CD4-positive, alpha-beta T cell treated with Interleukin-15 for 1 hour (primary cell): Measurements from ENCODE around the gene RALGAPA2.

ENCODE experiments used
- DNase-seq: peaks from one replicate; pipeline ENCODE4 v3.0.0-alpha.2; 2020

RALGAPA2 gene

GRCh38 chr20:20491110-20491783 lies 221.2 kb downstream of the RALGAPA2 start:
- no peak for DNase-seq

DNA sequence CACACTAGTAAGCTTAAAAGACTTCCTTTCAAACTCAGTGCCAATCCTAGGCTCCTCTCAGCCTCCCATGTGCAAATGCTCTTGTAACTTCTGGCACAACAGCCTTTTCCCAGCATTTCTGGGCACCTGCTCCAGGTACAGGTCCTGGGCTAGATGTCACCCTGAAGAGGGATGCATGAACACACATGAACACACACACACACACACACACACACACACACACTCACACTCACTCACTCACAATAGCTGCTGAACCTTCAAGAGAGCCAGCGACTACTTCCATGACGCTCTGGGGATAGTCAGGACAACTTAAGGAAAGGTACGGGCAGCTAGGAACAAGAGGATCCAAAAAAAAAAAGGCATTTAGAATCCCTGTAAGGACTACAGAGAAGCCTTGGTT lies 221.8 kb downstream of the RALGAPA2 start:
- no peak for DNase-seq

- DNase-seq: no peak
Observed at GRCh38 chr20:20489648-20490341, 222.6 kb downstream of the RALGAPA2 start.

- DNase-seq: no peak
Observed at GRCh38 chr20:20489054-20489453, 223.4 kb downstream of the RALGAPA2 start.

DNA sequence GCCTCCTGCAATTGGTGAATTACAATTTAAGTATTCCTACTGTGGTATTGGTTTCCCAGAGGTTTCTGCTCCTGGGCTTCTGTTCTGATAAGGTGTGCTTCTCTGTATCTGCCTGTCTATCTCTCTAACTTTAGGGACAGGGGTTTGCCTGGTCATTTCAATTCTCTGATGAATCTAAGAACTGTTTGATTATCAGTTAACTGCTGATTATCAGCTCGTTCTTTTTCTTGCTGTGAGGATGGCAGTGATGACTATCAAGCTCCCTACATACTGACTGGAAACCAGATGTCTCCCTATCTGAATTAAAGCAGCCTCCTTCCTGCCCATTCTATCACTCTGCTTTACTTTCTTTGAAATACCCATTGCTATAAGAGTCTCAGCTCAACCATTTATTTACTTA lies 224.1 kb downstream of the RALGAPA2 start:
- DNase-seq: no peak

GRCh38 chr20:20487811-20488210 lies 224.6 kb downstream of the RALGAPA2 start:
- DNase-seq: no peak

GRCh38 chr20:20483328-20483727 lies 229.1 kb downstream of the RALGAPA2 start:
- no peak for DNase-seq

GRCh38 chr20:20482453-20482852 lies 230.0 kb downstream of the RALGAPA2 start:
- no peak for DNase-seq

DNA sequence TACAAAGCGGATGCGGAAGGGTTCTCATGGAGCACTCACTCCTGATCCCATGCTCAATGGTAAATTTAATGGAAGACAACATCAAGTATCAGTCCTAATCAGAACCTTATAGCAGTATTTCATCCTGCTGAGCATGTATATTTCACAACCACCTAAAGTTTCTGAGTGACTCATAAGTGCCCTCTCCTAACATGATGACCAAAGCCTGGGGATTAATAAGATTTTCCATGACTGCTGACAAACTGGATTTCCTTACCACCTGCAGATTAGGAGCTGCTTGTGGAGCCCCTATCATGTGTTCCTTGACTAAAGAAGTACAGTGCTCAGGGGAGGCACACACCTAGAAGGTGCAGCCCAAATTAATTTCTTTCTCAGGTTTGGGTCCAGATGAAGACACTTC lies 231.8 kb downstream of the RALGAPA2 start:
- DNase-seq: no peak

GRCh38 chr20:20480126-20480525 lies 232.3 kb downstream of the RALGAPA2 start:
- DNase-seq: no peak

DNA sequence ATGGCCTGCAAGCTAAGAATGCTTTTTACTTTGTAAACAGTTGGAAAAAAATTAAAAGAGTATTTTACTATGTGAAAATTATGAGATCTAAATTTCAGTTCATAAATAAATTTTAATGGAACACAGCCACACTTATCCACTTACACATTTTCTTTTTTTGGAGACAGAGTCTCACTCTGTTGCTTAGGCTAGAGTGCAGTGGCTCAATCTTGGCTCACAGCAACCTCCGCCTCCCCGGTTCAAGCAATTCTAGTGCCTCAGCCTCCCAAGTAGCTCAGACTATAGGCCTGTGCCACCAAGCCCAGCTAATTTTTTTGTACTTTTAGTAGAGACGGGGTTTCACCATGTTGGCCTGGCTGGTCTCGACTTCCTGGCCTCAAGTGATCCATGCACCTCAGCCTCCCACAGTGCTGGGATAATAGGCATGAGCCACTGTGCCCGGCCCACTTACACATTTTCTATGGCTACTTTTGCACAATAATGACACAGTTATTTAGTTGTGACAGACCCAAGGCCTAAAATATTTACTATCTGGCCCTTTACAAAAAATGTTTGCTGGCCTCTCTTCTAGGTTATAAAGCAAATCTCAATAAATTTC lies 234.9 kb downstream of the RALGAPA2 start:
- no peak for DNase-seq

DNA sequence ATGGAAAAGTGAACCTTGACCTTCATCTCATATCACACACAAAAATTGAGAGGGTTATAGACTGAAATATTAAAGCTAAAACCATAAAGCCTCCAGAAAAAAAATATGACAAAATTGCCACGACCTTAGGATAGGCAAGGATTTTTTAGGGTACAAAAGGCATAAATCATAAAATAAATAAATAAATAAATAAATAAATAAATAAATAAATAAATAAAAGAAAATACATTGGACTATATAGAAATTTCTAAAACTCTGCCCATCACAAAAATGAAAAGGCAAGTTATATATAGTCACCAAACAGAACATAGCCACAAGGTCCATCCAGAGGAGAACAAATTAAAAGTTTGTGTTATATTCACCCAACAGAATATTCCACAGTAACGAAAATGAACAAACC lies 235.9 kb downstream of the RALGAPA2 start:
- DNase-seq: no peak

DNA sequence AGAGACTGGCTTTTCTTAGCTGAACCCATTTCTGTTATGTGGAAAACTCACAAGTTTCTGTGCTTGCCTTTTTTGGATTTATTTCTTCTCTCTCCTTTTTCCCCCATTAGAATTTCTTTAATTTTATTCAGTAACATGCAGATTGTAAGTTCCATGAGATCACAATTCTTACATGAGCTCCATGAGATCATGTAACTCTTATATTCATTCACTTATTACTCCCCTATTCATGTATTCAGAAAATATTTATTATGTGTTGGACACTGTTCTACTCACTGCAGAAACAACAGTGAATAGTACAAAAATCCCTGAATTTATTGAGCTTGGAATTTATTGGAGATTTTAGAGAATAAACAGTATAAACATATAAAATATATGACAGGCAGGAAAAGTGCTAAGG lies 238.8 kb downstream of the RALGAPA2 start:
- no peak for DNase-seq

DNA sequence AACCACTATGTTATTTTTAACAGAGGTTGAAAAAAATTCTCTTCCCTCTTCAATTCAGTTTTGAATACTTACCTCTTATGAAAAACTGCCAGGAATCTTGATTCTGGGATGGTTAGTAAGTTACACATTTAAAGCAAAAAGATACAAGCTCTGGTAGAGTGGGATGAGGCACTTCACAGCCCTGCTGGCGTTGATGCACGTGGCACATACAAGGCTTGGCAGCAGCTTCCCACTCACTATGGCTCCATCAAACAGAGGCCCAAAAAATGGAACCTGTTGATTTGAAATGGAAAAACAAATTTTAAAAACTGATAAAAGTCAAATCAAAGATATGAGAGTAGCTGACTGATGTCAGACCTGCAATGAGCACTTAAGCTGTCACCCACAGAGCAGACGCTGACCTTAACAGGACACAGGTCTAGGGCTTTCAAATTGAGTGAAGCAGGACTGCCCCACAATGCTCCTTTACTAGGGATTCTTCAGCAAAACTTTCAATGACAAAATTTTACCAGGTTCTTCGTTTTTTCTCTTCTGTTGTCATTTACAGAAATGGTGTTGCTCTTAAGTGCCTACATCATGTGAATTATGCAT lies 239.7 kb downstream of the RALGAPA2 start:
- DNase-seq: no peak

GRCh38 chr20:20466341-20466879 lies 246.0 kb downstream of the RALGAPA2 start:
- no peak for DNase-seq

DNA sequence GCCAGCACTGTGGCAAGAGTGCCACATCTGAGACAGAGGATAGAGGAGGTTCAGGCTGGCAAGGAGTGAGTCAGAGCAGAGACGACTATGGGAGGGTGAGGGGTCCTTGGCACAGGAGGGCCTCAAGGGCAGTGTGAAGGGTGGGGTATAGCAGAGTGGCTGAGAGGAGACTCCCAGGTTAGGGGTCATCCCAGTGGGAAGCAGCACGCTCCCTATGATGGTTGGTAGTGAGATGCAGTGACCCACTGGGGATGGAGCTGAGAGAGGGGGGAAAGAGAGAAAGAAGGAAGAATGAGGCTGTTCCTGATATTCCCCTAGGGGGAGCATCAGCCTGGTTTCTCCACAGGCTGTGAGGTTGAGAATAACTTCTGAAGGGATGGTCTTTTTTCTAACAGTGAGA lies 247.2 kb downstream of the RALGAPA2 start:
- DNase-seq: no peak

- no peak for DNase-seq
Observed at GRCh38 chr20:20463933-20464374, 248.5 kb downstream of the RALGAPA2 start.

DNA sequence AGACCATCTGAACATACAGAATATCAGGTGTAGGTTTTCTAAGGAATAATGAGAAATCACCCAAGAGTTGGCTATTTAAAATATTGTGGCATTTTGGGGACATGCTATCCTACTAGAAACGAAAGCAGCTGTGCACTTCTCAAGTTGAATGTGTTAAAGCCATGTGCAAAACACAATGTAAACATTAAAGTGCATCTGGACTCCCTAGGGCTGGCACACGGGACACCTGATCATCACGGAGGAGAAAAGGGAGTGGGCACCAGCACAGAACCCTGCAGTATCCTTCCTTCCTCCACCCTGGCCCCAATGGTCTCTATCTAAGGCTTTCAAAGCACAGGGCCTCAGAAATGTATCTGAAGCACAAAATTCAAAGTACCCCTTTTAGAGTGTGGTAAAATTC lies 250.3 kb downstream of the RALGAPA2 start:
- DNase-seq: no peak

DNA sequence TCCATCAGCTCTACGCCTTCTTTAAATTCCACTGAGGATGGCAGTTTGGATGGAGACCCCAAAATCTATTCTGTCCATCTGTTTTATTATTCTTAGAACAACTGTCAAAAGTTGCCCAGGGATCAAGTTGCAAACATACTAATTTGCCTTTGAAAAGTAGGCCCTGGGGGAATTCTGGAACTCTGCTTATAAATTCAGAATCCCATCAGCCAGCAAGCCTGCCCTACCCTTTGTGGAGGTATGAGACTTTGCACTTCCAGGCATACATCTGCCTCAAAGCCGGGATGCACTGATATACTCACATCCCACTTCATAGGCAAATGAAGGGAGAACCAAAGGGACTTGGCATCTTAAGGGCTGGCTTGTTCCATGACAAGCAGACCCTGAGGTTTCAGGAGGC lies 250.9 kb downstream of the RALGAPA2 start:
- DNase-seq: no peak

- DNase-seq: no peak
Observed at GRCh38 chr20:20459726-20460125, 252.7 kb downstream of the RALGAPA2 start.

DNA sequence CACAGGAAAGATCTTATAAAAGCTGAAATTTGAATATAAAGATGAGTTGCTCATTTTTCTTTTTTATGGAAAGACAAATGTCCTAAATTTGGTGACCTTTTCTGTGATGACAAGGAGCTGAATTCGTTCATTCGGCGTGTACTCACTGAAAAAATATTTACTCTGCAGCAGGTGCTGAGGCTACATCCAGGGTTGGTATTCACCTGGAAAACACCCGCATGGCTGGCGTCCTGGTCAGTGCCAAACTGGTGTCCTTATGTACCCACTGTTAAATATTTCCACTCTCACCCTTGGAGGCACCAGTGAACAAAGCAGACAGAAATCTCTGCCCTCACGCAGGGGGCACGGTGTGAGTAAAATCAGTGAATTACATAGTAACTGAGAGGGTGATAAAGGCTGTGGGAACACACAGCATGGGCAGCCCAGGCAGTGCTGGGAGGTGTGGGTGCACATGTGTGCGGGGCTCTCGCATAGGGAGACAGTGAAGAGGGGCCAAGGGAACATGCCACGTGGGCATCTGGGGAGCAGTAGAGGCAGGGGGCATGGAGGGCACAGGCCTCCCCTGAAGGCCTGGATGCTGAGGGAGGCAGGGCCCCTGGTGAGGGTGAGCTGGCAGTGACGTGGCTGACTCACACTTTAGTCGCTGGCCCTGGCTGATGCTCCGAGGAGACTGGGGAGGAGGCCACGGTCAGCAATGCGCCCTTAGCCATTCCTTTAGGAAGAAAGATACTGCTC lies 254.9 kb downstream of the RALGAPA2 start:
- DNase-seq: no peak

DNA sequence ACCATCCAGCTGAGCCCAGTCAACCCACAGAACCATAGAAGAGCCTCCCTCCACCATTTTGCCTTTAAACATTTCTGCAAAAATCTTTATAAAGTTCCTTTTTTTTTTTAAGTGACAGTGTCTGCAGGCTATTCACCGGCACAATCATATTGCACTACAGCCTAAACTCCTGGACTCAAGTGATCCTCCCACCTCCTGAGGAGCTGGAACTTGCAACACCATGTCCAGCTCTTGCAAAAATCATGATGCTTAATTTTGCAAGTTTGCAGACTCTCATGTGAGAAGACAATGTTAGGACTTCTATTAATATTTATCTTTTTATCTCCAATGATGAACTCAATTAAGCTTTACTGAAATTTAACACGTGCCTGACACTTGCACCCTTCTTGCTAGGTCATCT lies 255.7 kb downstream of the RALGAPA2 start:
- DNase-seq: no peak

GRCh38 chr20:20455926-20456325 lies 256.5 kb downstream of the RALGAPA2 start:
- DNase-seq: no peak
